GM13977 (cell line): Measurements from ENCODE around the gene BCL11A.

ENCODE experiments used
- DNase-seq: peaks from one replicate; pipeline ENCODE4 v3.0.0; 2012; ENCODE audit warnings: low spot score
- in situ Hi-C: fragments of 300-500 bp; cut with MboI; formaldehyde crosslinking; loops from one replicate; pipeline ENCODE4 v1.12.0; 2022; ENCODE audit warnings: low sequenced_read_pairs, low pct_unique_long_range_greater_than_20kb, mixed read lengths, inconsistent platforms; ENCODE audit not compliant: unreplicated experiment
- TF ChIP-seq, protein P1 (sequence below): IDR thresholded peaks from 2 replicates; pipeline ENCODE4 v1.5.1; 2012; ENCODE audit warnings: mild to moderate bottlenecking, control low read depth; ENCODE audit not compliant: insufficient read depth; ENCODE audit errors: extremely low read depth, missing control alignments

Gene BCL11A

DNA sequence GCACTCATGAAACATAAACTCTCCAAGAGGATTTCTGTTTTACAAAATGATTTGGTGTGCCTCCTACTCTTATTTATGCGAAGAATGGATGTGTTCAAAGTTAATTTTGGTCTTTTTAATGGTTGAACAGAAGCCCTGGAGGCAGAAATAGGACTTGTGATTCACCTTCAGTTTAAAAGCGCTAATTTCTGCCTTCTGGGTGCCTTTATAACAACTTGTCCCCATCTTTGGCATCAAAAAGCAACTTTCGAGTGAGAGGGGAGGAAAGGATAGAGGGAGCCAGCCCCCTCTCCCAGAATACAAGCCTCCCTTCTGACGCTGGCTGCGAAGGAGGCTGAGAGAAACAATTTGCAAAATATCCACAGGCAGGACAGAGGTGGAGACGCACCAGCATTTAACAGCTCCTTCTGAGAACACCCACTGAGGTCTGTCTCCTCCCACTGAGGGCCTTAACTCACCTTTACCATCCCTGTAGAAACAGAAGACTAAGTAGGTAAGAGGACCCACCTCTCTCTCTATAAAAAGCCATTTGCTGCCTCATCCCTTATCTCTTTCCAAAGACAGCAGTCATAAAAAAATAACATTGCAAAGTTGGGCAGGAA lies 24.3 kb upstream of the BCL11A start:
- TF ChIP-seq, protein P1, sequence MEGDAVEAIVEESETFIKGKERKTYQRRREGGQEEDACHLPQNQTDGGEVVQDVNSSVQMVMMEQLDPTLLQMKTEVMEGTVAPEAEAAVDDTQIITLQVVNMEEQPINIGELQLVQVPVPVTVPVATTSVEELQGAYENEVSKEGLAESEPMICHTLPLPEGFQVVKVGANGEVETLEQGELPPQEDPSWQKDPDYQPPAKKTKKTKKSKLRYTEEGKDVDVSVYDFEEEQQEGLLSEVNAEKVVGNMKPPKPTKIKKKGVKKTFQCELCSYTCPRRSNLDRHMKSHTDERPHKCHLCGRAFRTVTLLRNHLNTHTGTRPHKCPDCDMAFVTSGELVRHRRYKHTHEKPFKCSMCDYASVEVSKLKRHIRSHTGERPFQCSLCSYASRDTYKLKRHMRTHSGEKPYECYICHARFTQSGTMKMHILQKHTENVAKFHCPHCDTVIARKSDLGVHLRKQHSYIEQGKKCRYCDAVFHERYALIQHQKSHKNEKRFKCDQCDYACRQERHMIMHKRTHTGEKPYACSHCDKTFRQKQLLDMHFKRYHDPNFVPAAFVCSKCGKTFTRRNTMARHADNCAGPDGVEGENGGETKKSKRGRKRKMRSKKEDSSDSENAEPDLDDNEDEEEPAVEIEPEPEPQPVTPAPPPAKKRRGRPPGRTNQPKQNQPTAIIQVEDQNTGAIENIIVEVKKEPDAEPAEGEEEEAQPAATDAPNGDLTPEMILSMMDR, result no peak
- in situ Hi-C loops, result no loop called here
- DNase-seq, result no peak

DNA sequence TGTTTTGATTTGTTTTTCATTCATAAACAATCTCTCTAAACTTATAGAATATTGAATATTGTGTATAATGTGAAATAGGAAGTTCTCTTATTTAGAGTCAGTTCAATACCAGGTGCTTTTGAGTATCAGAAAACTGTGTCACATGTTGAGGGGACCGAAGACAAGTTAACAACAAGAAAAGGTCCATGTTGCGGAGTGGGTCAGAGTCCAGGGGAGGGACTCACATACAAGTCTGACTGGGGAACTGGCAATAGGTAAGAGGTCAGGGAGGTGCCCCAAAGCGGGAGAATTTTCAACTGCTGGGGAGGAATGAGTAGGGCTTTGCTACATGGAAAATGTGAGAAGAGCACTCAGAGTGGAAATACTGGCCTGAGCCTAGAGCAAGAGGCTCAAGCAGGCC lies 19.8 kb upstream of the BCL11A start:
- TF ChIP-seq, protein P1, result no peak
- in situ Hi-C loops, result loop anchor here (25.0 kb wide), 2 partner anchors 1286 to 1536 kb away; no protein-coding TSS in a partner anchor
- DNase-seq, result no peak

DNA sequence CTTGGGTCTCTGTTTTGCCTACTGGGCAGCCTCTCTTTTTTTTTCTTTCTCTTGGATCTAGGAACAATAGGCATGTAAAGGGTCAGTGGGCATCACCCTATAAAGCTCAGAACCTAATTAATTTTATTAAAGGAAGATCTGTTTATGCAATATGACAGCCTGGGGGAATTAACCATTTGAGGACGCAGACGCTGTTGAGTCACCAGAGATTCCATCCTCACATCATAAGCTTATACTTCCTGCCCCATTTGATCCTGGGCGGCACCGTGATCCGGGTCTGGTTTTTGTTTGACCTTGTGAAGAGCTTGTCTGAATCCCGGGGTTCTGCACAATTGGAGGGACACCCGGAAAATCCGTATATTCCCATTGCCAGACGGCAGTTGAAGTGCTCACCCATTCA lies 16.8 kb upstream of the BCL11A start:
- TF ChIP-seq, protein P1, result no peak
- DNase-seq, result no peak
- in situ Hi-C loops, result loop anchor here (25.0 kb wide), 2 partner anchors 1283 to 1533 kb away; no protein-coding TSS in a partner anchor

DNA sequence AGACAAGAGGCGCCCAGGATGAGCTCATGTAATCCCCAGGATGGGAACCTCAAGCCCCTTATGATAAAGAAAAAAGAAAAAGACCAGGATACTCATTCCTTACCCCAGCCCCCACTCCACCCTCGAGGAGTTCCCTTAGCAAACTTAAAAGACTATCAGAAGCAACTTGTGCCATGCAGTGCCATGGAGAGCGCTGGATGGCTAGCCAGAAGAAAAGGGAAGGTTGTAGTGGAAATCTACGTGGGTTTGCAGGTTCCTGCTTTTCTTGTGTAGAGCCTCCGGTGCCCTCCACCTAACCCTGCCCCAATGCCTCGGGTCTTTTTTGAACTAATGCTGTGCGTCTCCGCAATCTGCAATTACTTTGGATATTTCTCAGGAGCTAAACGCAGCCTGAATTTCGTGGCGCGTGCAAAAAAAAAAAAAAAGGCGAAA lies 16.2 kb upstream of the BCL11A start:
- no peak for DNase-seq
- in situ Hi-C loops, result loop anchor here (25.0 kb wide), 2 partner anchors 1282 to 1532 kb away; no protein-coding TSS in a partner anchor
- TF ChIP-seq, protein P1, result no peak

DNA sequence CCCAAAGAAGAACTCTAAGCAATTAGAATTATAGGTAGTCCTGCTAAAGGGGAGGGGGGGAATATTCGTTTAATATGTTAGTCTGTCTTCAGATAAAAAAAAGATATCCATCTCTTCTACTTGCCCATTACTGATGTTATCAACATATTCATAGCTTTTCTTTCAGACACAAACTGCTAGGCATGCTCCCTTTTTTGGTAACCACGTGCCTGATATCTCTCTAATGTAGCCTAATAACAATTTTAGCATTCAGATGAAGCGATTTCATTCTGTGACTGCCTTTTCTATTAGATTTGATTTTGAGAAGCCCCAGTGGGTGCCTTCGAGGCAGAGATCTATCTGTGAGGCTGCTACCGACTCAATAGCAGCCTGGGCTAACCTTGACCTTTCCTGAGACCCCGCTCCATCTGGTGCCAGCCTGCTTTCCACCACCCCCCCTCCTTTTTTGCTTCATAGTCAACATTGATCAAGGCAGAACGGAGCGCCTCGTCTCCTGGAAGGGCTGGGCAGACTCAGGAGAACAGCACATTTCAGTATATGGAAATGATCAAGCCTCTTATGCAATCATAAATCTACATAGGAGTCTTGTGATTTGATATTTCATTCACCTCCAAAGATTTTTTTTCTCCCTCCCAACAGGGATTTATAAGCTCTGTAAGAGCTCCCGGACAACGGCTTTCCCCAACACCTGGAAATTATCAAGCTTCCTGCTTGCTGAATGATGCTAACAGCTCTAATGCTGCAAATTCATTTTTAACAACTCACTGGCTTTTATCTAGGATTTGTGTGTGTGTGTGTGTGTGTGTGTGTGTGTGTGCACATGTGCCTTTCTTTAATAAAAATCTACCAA lies 14.7 kb upstream of the BCL11A start:
- in situ Hi-C loops, result loop anchor here (25.0 kb wide), 2 partner anchors 1281 to 1531 kb away; no protein-coding TSS in a partner anchor
- TF ChIP-seq, protein P1, result no peak
- no peak for DNase-seq

DNA sequence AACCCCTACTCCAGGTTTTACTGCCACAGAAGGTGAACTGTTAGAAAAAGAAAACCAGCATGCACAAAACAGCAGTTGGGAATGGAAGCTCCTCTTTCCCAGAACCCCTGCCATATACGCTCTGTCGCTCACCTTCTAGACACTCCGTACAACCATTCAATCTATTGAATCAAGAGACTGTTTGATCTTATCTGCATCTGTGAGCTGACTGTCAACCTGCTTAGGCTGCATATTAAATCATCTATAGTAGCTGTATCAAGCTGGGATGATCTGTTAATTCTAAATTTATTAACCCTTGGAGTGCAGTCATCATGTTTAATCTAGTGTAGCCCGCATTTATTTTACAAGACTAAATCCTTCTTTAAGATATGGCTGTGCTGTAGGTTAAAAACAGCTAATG lies 13.6 kb upstream of the BCL11A start:
- TF ChIP-seq, protein P1, result no peak
- no peak for DNase-seq
- in situ Hi-C loops, result loop anchor here (25.0 kb wide), 2 partner anchors 1280 to 1530 kb away; no protein-coding TSS in a partner anchor
